Adipose tissue (tissue), 3 donors: ENCODE data around the gene HSPA4. TPM values are rescaled to one million over a fixed set of nuclear protein-coding genes. Genes with fewer than 3 reads are reported as not detected.

Experiments used
- H3K27ac ChIP-seq: one replicate; pipeline ENCODE4 v1.5.1; 2013; ENCODE audit warnings: low read depth, low read length
- WGBS, 3 donors: extraction: QIAGEN DNeasy Blood & Tissue Kit; methylation state at CpG; one replicate each; pipeline ENCODE4 v1.1.7; 2013; 5-methylcytosine and 5-hydroxymethylcytosine counted together
- polyA plus RNA-seq, 3 donors: library from polyadenylated mRNA; stranded (reverse); fragments of 200-250 nt; gene quantifications; one replicate each; pipeline ENCODE4 v1.2.3, GENCODE V29; 2013
- donor health status: healthy with polysubstance abuse.
- donor health status: Bipolar disorder and iron deficiency.
- donor health status: healthy.

The HSPA4 gene
- polyA plus RNA-seq, 3 donors, result 12.6 to 43.0 (median 28.3) TPM

- H3K27ac ChIP-seq, result no peak overlapping the region
- WGBS, 3 donors, result 63 to 88% (median 63%) methylated on average over 3 of the region's 3 CpGs
Observed at GRCh38 chr5:133141746-133142145, 89.9 kb downstream of the HSPA4 start.

- WGBS, 3 donors, result 88 to 93% (median 90%) methylated on average over 6 of the region's 6 CpGs
- H3K27ac ChIP-seq, result no peak overlapping the region
Observed at GRCh38 chr5:133142782-133143181, 91.0 kb downstream of the HSPA4 start.

GRCh38 chr5:133144245-133144981 lies 92.6 kb downstream of the HSPA4 start:
- WGBS, 3 donors, result 69 to 72% (median 71%) methylated on average over 4 of the region's 4 CpGs

GRCh38 chr5:133145436-133146170 lies 93.8 kb downstream of the HSPA4 start:
- H3K27ac ChIP-seq, result no peak overlapping the region
- 86 to 89% (median 88%) methylated on average over 11 of the region's 11 CpGs for WGBS, 3 donors

More at GRCh38 chr5:133144245-133144981, 92.6 kb downstream of the HSPA4 start:
- H3K27ac ChIP-seq, result no peak overlapping the region

- 17 to 33% (median 21%) methylated on average over 7 of the region's 7 CpGs for WGBS, 3 donors
- H3K27ac ChIP-seq, result no peak overlapping the region
Observed at GRCh38 chr5:133147411-133147810, 95.6 kb downstream of the HSPA4 start.

- H3K27ac ChIP-seq, result no peak overlapping the region
- 84 to 93% (median 87%) methylated on average over 7 of the region's 7 CpGs for WGBS, 3 donors
Observed at GRCh38 chr5:133147815-133148567, 96.2 kb downstream of the HSPA4 start.

GRCh38 chr5:133149345-133149744 lies 97.5 kb downstream of the HSPA4 start:
- no peak overlapping the region for H3K27ac ChIP-seq
- 37 to 94% (median 92%) methylated on average over 4 of the region's 4 CpGs for WGBS, 3 donors

- 93 to 97% (median 95%) methylated on average over 6 of the region's 6 CpGs for WGBS, 3 donors
- no peak overlapping the region for H3K27ac ChIP-seq
Observed at GRCh38 chr5:133150909-133151544, 99.2 kb downstream of the HSPA4 start.

- H3K27ac ChIP-seq, result no peak overlapping the region
- 92 to 95% (median 95%) methylated on average over 12 of the region's 12 CpGs for WGBS, 3 donors
Observed at GRCh38 chr5:133154274-133155075, 102.7 kb downstream of the HSPA4 start.

GRCh38 chr5:133155326-133155969 lies 103.6 kb downstream of the HSPA4 start:
- WGBS, 3 donors, result 57 to 76% (median 66%) methylated on average over 4 of the region's 4 CpGs
- no peak overlapping the region for H3K27ac ChIP-seq

Other genes starting within 250 kb of the HSPA4 start
- gene SOWAHA, start 238.7 kb upstream of the HSPA4 start, polyA plus RNA-seq, result 1 to 10 TPM in 1 of 3 donors, under 1 TPM in 2; 0.11 to 1.5 (median 0.74) TPM
- 10 to 100 TPM in 1 of 3 donors, 1 to 10 TPM in 2; 7.1 to 12.6 (median 8.3) TPM for gene SHROOM1, start 221.4 kb upstream of the HSPA4 start, polyA plus RNA-seq
- gene GDF9, start 185.5 kb upstream of the HSPA4 start, polyA plus RNA-seq, result under 1 TPM; 0.11 to 0.63 (median 0.31) TPM
- gene UQCRQ, start 185.4 kb upstream of the HSPA4 start, polyA plus RNA-seq, result 100 to 1,000 TPM; 171 to 396 (median 301) TPM
- 1 to 10 TPM in 1 of 3 donors, under 1 TPM in 2; 0.68 to 1.1 (median 0.70) TPM for gene LEAP2, start 178.3 kb upstream of the HSPA4 start, polyA plus RNA-seq
- 10 to 100 TPM in 2 of 3 donors, 1 to 10 TPM in 1; 8.6 to 18.0 (median 10.7) TPM for gene AFF4, start 88.4 kb upstream of the HSPA4 start, polyA plus RNA-seq
- 10 to 100 TPM in 2 of 3 donors, 1 to 10 TPM in 1; 7.3 to 19.9 (median 13.6) TPM for gene ZCCHC10, start 25.5 kb upstream of the HSPA4 start, polyA plus RNA-seq